GM21737 (cell line): Measurements from ENCODE around the gene NXT1.
"Not testable (repeated sequence)": the region's sequence is repeated elsewhere in the genome, so short reads cannot be mapped to it uniquely, and the experiment has no call there.

Source experiments
- ATAC-seq: cut with Tn5 transposase; IDR thresholded peaks from one replicate; pipeline ENCODE4 v1.9.1; 2021; ENCODE audit warnings: mild to moderate bottlenecking, moderate library complexity; ENCODE audit not compliant: unreplicated experiment

Gene NXT1

GRCh38 chr20:23327617-23328333, 22.8 kb upstream of the NXT1 start:
- no peak for ATAC-seq

- no peak for ATAC-seq
Observed at GRCh38 chr20:23331450-23332350, 18.9 kb upstream of the NXT1 start.

- no peak for ATAC-seq
Observed at GRCh38 chr20:23332467-23332866, 18.1 kb upstream of the NXT1 start.

GRCh38 chr20:23334111-23334510, 16.5 kb upstream of the NXT1 start:
- no peak for ATAC-seq

- no peak for ATAC-seq
Observed at GRCh38 chr20:23335521-23335920, 15.1 kb upstream of the NXT1 start.

- ATAC-seq: no peak
Observed at GRCh38 chr20:23336476-23336875, 14.1 kb upstream of the NXT1 start.

- no peak for ATAC-seq
Observed at GRCh38 chr20:23337312-23337711, 13.3 kb upstream of the NXT1 start.

- no peak for ATAC-seq
Observed at GRCh38 chr20:23339986-23340385, 10.6 kb upstream of the NXT1 start.

GRCh38 chr20:23340524-23340923, 10.1 kb upstream of the NXT1 start:
- no peak for ATAC-seq

- ATAC-seq: no peak
Observed at GRCh38 chr20:23341073-23341472, 9.5 kb upstream of the NXT1 start.

GRCh38 chr20:23343590-23343989, 7.0 kb upstream of the NXT1 start:
- ATAC-seq: no peak

GRCh38 chr20:23344336-23344735, 6.3 kb upstream of the NXT1 start:
- ATAC-seq: no peak

GRCh38 chr20:23346002-23346401, 4.6 kb upstream of the NXT1 start:
- ATAC-seq: no peak

- no peak for ATAC-seq
Observed at GRCh38 chr20:23347791-23348190, 2.8 kb upstream of the NXT1 start.

GRCh38 chr20:23348510-23348909, 2.1 kb upstream of the NXT1 start:
- ATAC-seq: not testable (repeated sequence)

GRCh38 chr20:23349338-23350195, 1.0 kb upstream of the NXT1 start:
- peak; percentile 43 for ATAC-seq

- ATAC-seq: peak; percentile 14
Observed at GRCh38 chr20:23350904-23351838, 580 bp downstream of the NXT1 start.

GRCh38 chr20:23356203-23356602, 5.6 kb downstream of the NXT1 start:
- ATAC-seq: no peak

- ATAC-seq: peak; percentile 74
Observed at GRCh38 chr20:23357767-23358562, 7.4 kb downstream of the NXT1 start.
